Measurements from ENCODE around the gene TRAT1. TPM values are rescaled to one million over a fixed set of nuclear protein-coding genes. Genes with fewer than 3 reads are reported as not detected.

TRAT1 gene
- total and polyA plus RNA-seq, 2 of the 13 experiments (the other 11 are each of a cell fraction or from before 2014, with no cell fraction given), result not detected

- H3K9me3 ChIP-seq (ENCODE audit: low read length), result no peaks in the 10 kb centered on the region
- intact Hi-C loops (cut with micrococcal nuclease; ENCODE audit: unreplicated experiment) (no loop called here), in situ Hi-C loops (cut with HindIII; ENCODE audit: extremely low pct_ligation_motif_present, low pct_unique_long_range_greater_than_20kb) (no loop called here)
- no peak overlapping the region for H3K4me2 ChIP-seq (ENCODE audit: low read depth, low read length)
- H3K9ac ChIP-seq (ENCODE audit: insufficient read depth, low read depth, low read length), result no peak overlapping the region
- no peak for TF ChIP-seq MED13 (CRISPR knock-in tag; IDR thresholded peaks at IDR 0.05)
- TF ChIP-seq MTA3 (CRISPR knock-in tag; IDR thresholded peaks at IDR 0.05), result no peak
- TF ChIP-seq THAP11 (CRISPR knock-in tag; IDR thresholded peaks at IDR 0.05), result no peak
- no peak for TF ChIP-seq JDP2 (CRISPR knock-in tag; IDR thresholded peaks at IDR 0.05; ENCODE audit: borderline replicate concordance)
- no peak for TF ChIP-seq MTA1 (CRISPR knock-in tag; IDR thresholded peaks at IDR 0.05; ENCODE audit: borderline replicate concordance)
- TF ChIP-seq NFKBIZ (CRISPR knock-in tag; IDR thresholded peaks at IDR 0.05), result no peak
- TF ChIP-seq ZBTB25 (CRISPR knock-in tag; IDR thresholded peaks at IDR 0.05), result no peak
- H3K79me2 ChIP-seq (ENCODE audit: insufficient read depth, low read length), result no peaks in the 10 kb centered on the region
- ChIA-PET CTCF (ENCODE audit: low intra/inter-chr PET ratio, low total read pairs) (no interaction called here), POLR2A (no interaction called here)
- 10% methylated on average over 7 of the region's 7 CpGs for WGBS (ENCODE audit: low lambda C conversion rate)
- no peak for FAIRE-seq
- no peaks in the 10 kb centered on the region for H3K27me3 ChIP-seq (ENCODE audit: control insufficient read depth in 1 of 2, insufficient read depth in 2 of 2, low read length in 2 of 2)
- no peak for ATAC-seq
- H3K27ac ChIP-seq (ENCODE audit: extremely low read length, insufficient read depth, low read length), result no peak overlapping the region
- H3K36me3 ChIP-seq (replicated peaks in 1 of 2; ENCODE audit: control insufficient read depth in 1 of 2, insufficient read depth in 2 of 2, low read length in 2 of 2), result no peaks in the 10 kb centered on the region
- DNase-seq (ENCODE audit: low spot score), result no peak
- H4K20me1 ChIP-seq (ENCODE audit: insufficient read depth, low read length), result no peaks in the 10 kb centered on the region
- H2AFZ ChIP-seq (ENCODE audit: low read length), result no peak overlapping the region
- H3K4me3 ChIP-seq (replicated peaks in 1 of 3; ENCODE audit: insufficient read depth in 1 of 3, low read depth in 2 of 3, low read length in 3 of 3), result no peak overlapping the region
- H3K4me1 ChIP-seq (ENCODE audit: insufficient read depth, low read length), result no peaks in the 10 kb centered on the region
- no TSS peak for BruUV-seq (replicated peaks)
These were observed 40.5 kb downstream of the TRAT1 start for GRCh38 chr3:108862865-108863798.

GRCh38 chr3:108863799-108864135 lies 41.2 kb downstream of the TRAT1 start:
- H3K4me3 ChIP-seq (replicated peaks in 1 of 3; ENCODE audit: insufficient read depth in 1 of 3, low read depth in 2 of 3, low read length in 3 of 3), result no peak overlapping the region
- no peak overlapping the region for H3K9ac ChIP-seq (ENCODE audit: insufficient read depth, low read depth, low read length)
- ATAC-seq (no peak), FAIRE-seq (no peak), DNase-seq (ENCODE audit: low spot score) (no peak)
- 54% methylated on average over 6 of the region's 6 CpGs for WGBS (ENCODE audit: low lambda C conversion rate)
- H3K27me3 ChIP-seq (ENCODE audit: control insufficient read depth in 1 of 2, insufficient read depth in 2 of 2, low read length in 2 of 2), result no peaks in the 10 kb centered on the region
- no peak overlapping the region for H3K27ac ChIP-seq (ENCODE audit: extremely low read length, insufficient read depth, low read length)
- CTCF ChIA-PET (ENCODE audit: low intra/inter-chr PET ratio, low total read pairs), result no interaction called here
- H3K4me1 ChIP-seq (ENCODE audit: insufficient read depth, low read length), result no peaks in the 10 kb centered on the region
- no peak overlapping the region for H2AFZ ChIP-seq (ENCODE audit: low read length)
- POLR2A ChIA-PET, result no interaction called here
- no peaks in the 10 kb centered on the region for H4K20me1 ChIP-seq (ENCODE audit: insufficient read depth, low read length)
- no peaks in the 10 kb centered on the region for H3K9me3 ChIP-seq (ENCODE audit: low read length)
- in situ Hi-C loops (cut with HindIII; ENCODE audit: extremely low pct_ligation_motif_present, low pct_unique_long_range_greater_than_20kb), result no loop called here
- BruUV-seq (replicated peaks), result no TSS peak
- no peak overlapping the region for H3K4me2 ChIP-seq (ENCODE audit: low read depth, low read length)
- no peaks in the 10 kb centered on the region for H3K79me2 ChIP-seq (ENCODE audit: insufficient read depth, low read length)
- no peaks in the 10 kb centered on the region for H3K36me3 ChIP-seq (replicated peaks in 1 of 2; ENCODE audit: control insufficient read depth in 1 of 2, insufficient read depth in 2 of 2, low read length in 2 of 2)
- intact Hi-C loops (cut with micrococcal nuclease; ENCODE audit: unreplicated experiment), result no loop called here
- no peak for TF ChIP-seq KLF11 (CRISPR knock-in tag; IDR thresholded peaks at IDR 0.05)
- no peak for TF ChIP-seq NFIB (CRISPR knock-in tag; IDR thresholded peaks at IDR 0.05; ENCODE audit: borderline replicate concordance)
- no peak for TF ChIP-seq ZBTB3 (CRISPR knock-in tag; IDR thresholded peaks at IDR 0.05; ENCODE audit: borderline replicate concordance, low read depth)
- TF ChIP-seq KLF9 (CRISPR knock-in tag; IDR thresholded peaks at IDR 0.05; ENCODE audit: low read depth), result no peak
- TF ChIP-seq TRAFD1 (CRISPR knock-in tag; IDR thresholded peaks at IDR 0.05; ENCODE audit: borderline replicate concordance), result no peak
- TF ChIP-seq CTCF (CRISPR knock-in tag; IDR thresholded peaks at IDR 0.05), result no peak
- TF ChIP-seq MTF1 (CRISPR knock-in tag; IDR thresholded peaks at IDR 0.05), result no peak
- no peak for TF ChIP-seq ZNF235 (CRISPR knock-in tag; IDR thresholded peaks at IDR 0.05; ENCODE audit: borderline replicate concordance)
